HepG2 (cell line): ENCODE measurements around the gene TPM2.

Source experiments
- CHCHD3 ChIP-seq: sonication (generic); formaldehyde crosslinking; IDR thresholded peaks from 2 replicates; pipeline ENCODE4 v1.8.0; 2022; ENCODE audit warnings: mild to moderate bottlenecking, missing genetic modification reagents, moderate library complexity
- CTCF ChIP-seq: sonication (generic); formaldehyde crosslinking; IDR thresholded peaks from 2 replicates; pipeline ENCODE4 v1.5.0; 2020; ENCODE audit warnings: mild to moderate bottlenecking, missing genetic modification reagents, moderate library complexity
- ETV5 ChIP-seq: IDR thresholded peaks from 2 replicates; pipeline ENCODE4 v1.6.1; 2018; ENCODE audit warnings: missing biosample characterization, missing genetic modification reagents, inconsistent platforms, borderline replicate concordance
- JUN ChIP-seq: sonication (generic); formaldehyde crosslinking; IDR thresholded peaks from 2 replicates; pipeline ENCODE4 v1.4.0; 2020; ENCODE audit warnings: mild to moderate bottlenecking, missing genetic modification reagents
- TP53 ChIP-seq: sonication (generic); formaldehyde crosslinking; conservative IDR thresholded peaks from 2 replicates; pipeline ENCODE4 v1.4.0; 2020; ENCODE audit warnings: missing genetic modification reagents
- UBTF ChIP-seq: sonication (generic); formaldehyde crosslinking; IDR thresholded peaks from 2 replicates; pipeline ENCODE4 v1.4.0; 2020; ENCODE audit warnings: mild to moderate bottlenecking, missing genetic modification reagents
- YY1 ChIP-seq: IDR thresholded peaks from 2 replicates; pipeline ENCODE4 v1.6.1; 2011; ENCODE audit warnings: low read length, low read depth, moderate library complexity, mild to moderate bottlenecking; ENCODE audit not compliant: insufficient read depth, insufficient replicate concordance
- ZNF20 ChIP-seq: sonication (generic); formaldehyde crosslinking; IDR thresholded peaks from 2 replicates; pipeline ENCODE4 v1.4.0; 2020; ENCODE audit warnings: mild to moderate bottlenecking, moderate library complexity, missing genetic modification reagents
- ZNF274 ChIP-seq: sonication (generic); formaldehyde crosslinking; IDR thresholded peaks from 2 replicates; pipeline ENCODE4 v1.5.1; 2020; ENCODE audit warnings: mild to moderate bottlenecking, missing genetic modification reagents
- ZNF547 ChIP-seq: sonication (generic); formaldehyde crosslinking; IDR thresholded peaks from 2 replicates; pipeline ENCODE4 v1.5.1; 2020; ENCODE audit warnings: mild to moderate bottlenecking, missing genetic modification reagents
- ZNF768 ChIP-seq: sonication (generic); formaldehyde crosslinking; IDR thresholded peaks from 2 replicates; pipeline ENCODE4 v1.4.0; 2020; ENCODE audit warnings: missing genetic modification reagents
- ZNF788 ChIP-seq: sonication (generic); formaldehyde crosslinking; IDR thresholded peaks from 2 replicates; pipeline ENCODE4 v1.5.0; 2020; ENCODE audit warnings: mild to moderate bottlenecking, missing genetic modification reagents, borderline replicate concordance

GRCh38 chr9:35636135-35636876 is 53.4 kb downstream of the TPM2 start:
- no peak for TF ChIP-seq ZNF547
- TF ChIP-seq JUN (CRISPR knock-in tag): no peak
- TF ChIP-seq CTCF (CRISPR knock-in tag): no peak
- no peak for TF ChIP-seq ZNF20 (CRISPR knock-in tag)
- TF ChIP-seq UBTF: no peak
- no peak for TF ChIP-seq ZNF768
- TF ChIP-seq TP53: no peak
- no peak for TF ChIP-seq YY1
- no peak for TF ChIP-seq CHCHD3 (CRISPR knock-in tag)
- TF ChIP-seq ZNF274 (CRISPR knock-in tag): no peak
- TF ChIP-seq ETV5 (CRISPR knock-in tag): no peak
- TF ChIP-seq ZNF788: no peak
